ENCODE data around the gene TRABD2B.

The TRABD2B gene

DNA sequence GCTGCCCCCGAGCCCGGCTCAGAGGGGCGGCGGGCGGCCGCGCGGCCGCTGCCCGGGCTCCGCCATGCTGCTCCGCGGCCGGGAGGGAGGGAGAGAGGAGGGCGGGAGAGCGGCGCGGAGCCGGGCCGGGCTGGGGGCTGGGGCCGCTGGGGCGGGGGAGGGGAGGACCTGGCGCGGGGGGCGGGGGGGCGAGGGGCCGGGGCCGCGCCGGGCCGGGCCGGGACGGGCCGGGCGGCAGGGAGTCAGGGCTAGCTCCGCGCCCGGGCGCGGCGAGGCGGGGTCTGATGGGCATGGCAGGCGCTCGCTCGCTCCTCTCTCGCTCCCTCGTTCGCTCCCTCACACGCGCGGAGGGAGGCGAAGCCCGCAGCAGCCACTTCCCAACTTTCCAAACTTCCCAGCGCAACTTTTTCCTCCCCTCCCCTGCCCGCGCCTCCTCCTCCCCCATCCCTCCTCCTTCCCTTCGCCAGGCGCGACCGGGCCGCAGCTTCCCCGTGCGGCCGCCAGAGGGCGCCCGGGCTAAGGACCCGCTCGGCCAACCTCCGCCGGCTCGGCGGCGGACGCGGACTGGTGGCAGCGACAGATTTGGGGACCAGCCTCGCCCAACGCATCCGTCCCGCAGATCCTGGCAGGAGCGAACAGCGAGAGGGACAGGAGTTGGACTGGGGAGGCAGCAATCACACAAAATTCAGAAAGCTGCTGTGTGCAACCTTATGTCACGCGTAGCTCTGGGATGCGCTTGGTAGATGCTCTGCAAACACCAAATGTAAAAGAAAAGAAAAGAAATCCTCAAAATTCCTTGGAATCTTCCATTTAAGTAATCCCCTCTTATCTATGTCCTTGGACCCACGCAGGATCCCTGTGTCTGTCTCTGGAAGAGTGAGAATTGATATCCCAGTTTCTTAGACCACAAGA is at the start of gene TRABD2B:
TRABD2B (minus strand) TSS at position 97 of the 912 bp plus-strand sequence.
- Histone ChIP-seq H3K36me3 (ENCODE audit: control insufficient read depth in 2 of 2, insufficient read depth in 2 of 2, low read length in 2 of 2) (no peaks in the 10 kb centered on the region), H3K9ac (ENCODE audit: low read length in 2 of 2) (peak within 1 kb of the TSS; percentile 30 to 47), H3K27me3 (ENCODE audit: control insufficient read depth in 1 of 2, insufficient read depth in 2 of 2, low read length in 2 of 2) (peaks cover 32 to 36% of the 10 kb centered on the region in 2 donors), H3K27ac (ENCODE audit: low read length) (no peak within 1 kb of the TSS), H3K4me1 (ENCODE audit: control insufficient read depth, insufficient read depth, low read length) (peaks cover 23% of the 10 kb centered on the region), H3K9me3 (ENCODE audit: control insufficient read depth in 2 of 2, low read length in 2 of 2) (no peaks in the 10 kb centered on the region), H3K4me3 (ENCODE audit: low read length in 2 of 2) (peak within 1 kb of the TSS; percentile 41 to 69)

DNA sequence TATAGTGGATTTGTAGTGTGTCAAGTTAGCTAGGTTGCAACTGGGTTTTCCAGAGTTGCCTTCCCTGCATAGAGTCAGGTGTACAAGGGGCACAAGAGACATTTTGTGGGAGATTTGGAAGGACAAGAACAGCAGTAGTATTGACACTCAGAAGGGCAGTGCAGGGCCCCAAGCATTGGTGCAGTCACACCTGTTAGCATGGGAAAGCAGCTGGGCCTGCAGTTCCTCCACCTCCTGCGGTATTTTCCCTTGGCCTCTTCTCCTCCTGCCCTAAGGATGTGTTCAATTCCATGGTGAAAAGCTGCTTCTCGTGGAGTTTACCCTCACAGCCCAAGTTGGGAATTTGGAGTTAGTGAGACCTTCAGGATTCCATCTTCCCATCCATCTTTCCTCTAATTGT is 47.1 kb upstream of the TRABD2B start:
- no peaks in the 10 kb centered on the region for H3K9me3 ChIP-seq (ENCODE audit: control insufficient read depth in 2 of 2, low read length in 2 of 2)
- no peaks in the 10 kb centered on the region for H3K36me3 ChIP-seq (ENCODE audit: control insufficient read depth in 2 of 2, insufficient read depth in 2 of 2, low read length in 2 of 2)
- H3K27ac ChIP-seq (ENCODE audit: low read length), result no peak overlapping the region
- peaks cover 6% of the 10 kb centered on the region for H3K4me1 ChIP-seq (ENCODE audit: control insufficient read depth, insufficient read depth, low read length)
- H3K4me3 ChIP-seq (ENCODE audit: low read length in 2 of 2), result no peak overlapping the region
- peaks cover 0 to 4% of the 10 kb centered on the region in 2 donors for H3K27me3 ChIP-seq (ENCODE audit: control insufficient read depth in 1 of 2, insufficient read depth in 2 of 2, low read length in 2 of 2)
- no peak overlapping the region for H3K9ac ChIP-seq (ENCODE audit: low read length in 2 of 2)

- H3K9me3 ChIP-seq (ENCODE audit: control insufficient read depth in 2 of 2, low read length in 2 of 2), result no peaks in the 10 kb centered on the region
Measured at GRCh38 chr1:48043622-48044021, 46.4 kb upstream of the TRABD2B start.

GRCh38 chr1:48040154-48040553 is 43.0 kb upstream of the TRABD2B start:
- H3K27me3 ChIP-seq (ENCODE audit: control insufficient read depth in 1 of 2, insufficient read depth in 2 of 2, low read length in 2 of 2), result peaks cover 4 to 5% of the 10 kb centered on the region in 2 donors
- H3K36me3 ChIP-seq (ENCODE audit: control insufficient read depth in 2 of 2, insufficient read depth in 2 of 2, low read length in 2 of 2), result no peaks in the 10 kb centered on the region
- no peaks in the 10 kb centered on the region for H3K9me3 ChIP-seq (ENCODE audit: control insufficient read depth in 2 of 2, low read length in 2 of 2)
- no peak overlapping the region for H3K9ac ChIP-seq (ENCODE audit: low read length in 2 of 2)
- H3K27ac ChIP-seq (ENCODE audit: low read length), result no peak overlapping the region
- H3K4me3 ChIP-seq (ENCODE audit: low read length in 2 of 2), result no peak overlapping the region
- H3K4me1 ChIP-seq (ENCODE audit: control insufficient read depth, insufficient read depth, low read length), result peaks cover 8% of the 10 kb centered on the region

More at GRCh38 chr1:48043622-48044021, 46.4 kb upstream of the TRABD2B start:
- Histone ChIP-seq H3K27ac (ENCODE audit: low read length) (no peak overlapping the region), H3K9ac (ENCODE audit: low read length in 2 of 2) (no peak overlapping the region), H3K36me3 (ENCODE audit: control insufficient read depth in 2 of 2, insufficient read depth in 2 of 2, low read length in 2 of 2) (no peaks in the 10 kb centered on the region), H3K27me3 (ENCODE audit: control insufficient read depth in 1 of 2, insufficient read depth in 2 of 2, low read length in 2 of 2) (peaks cover 0 to 4% of the 10 kb centered on the region in 2 donors), H3K4me3 (ENCODE audit: low read length in 2 of 2) (no peak overlapping the region), H3K4me1 (ENCODE audit: control insufficient read depth, insufficient read depth, low read length) (peaks cover 6% of the 10 kb centered on the region)

DNA sequence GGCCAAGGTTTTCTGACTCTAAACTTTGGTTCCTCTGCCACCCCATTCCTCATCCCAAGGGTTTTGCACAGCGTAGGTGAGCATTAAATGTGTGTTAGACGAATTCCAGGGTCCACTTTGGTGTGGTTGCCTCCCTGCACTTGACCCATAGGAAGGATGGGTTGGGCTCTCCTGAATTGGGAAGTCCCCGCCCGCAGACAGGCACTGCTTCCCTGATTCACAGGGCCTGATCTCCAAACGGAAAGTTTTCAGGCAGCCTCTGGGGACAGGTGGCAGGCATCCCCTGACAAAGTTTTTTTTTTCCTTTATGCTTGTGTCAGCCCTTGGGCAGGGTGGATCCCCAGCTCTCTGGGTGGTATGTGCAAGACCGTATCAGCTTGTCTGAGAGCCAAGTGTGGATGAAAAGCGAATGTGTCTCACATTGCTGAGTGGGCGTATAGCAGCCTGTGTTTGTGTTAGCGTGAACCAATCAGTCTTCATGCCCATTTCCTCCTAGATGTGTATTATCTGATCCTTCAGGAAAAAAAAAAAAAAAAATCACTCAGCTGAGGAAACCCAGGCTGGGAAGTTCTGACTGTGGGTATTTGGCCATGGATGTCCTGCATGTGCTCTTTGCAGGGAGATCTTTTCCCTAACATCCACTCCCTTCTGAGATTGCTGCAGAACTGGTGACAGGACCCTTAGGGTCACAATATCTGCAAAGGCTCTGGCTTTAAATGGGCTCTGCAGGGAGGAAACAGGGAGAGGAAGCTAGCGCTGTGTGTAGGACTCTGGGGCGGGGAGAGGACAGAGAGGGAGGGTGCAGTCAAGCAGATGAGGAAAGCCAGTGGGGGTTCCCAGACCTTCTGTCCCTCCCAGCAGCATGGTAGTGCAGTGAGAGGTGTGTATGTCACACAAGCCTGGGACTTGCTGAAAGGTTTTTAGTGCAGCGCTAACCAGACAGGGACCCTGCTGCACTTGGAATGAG is 42.2 kb upstream of the TRABD2B start:
- Histone ChIP-seq H3K4me3 (ENCODE audit: low read length in 2 of 2) (no peak overlapping the region), H3K27ac (ENCODE audit: low read length) (no peak overlapping the region)

GRCh38 chr1:48038270-48038767 is 41.1 kb upstream of the TRABD2B start:
- Histone ChIP-seq H3K27ac (ENCODE audit: low read length) (no peak overlapping the region), H3K4me1 (ENCODE audit: control insufficient read depth, insufficient read depth, low read length) (peaks cover 8% of the 10 kb centered on the region), H3K36me3 (ENCODE audit: control insufficient read depth in 2 of 2, insufficient read depth in 2 of 2, low read length in 2 of 2) (no peaks in the 10 kb centered on the region), H3K9me3 (ENCODE audit: control insufficient read depth in 2 of 2, low read length in 2 of 2) (no peaks in the 10 kb centered on the region), H3K27me3 (ENCODE audit: control insufficient read depth in 1 of 2, insufficient read depth in 2 of 2, low read length in 2 of 2) (peaks cover 4 to 5% of the 10 kb centered on the region in 2 donors), H3K9ac (ENCODE audit: low read length in 2 of 2) (no peak overlapping the region), H3K4me3 (ENCODE audit: low read length in 2 of 2) (no peak overlapping the region)

More for the DNA sequence above, 42.2 kb upstream of the TRABD2B start:
- Histone ChIP-seq H3K9me3 (ENCODE audit: control insufficient read depth in 2 of 2, low read length in 2 of 2) (no peaks in the 10 kb centered on the region), H3K9ac (ENCODE audit: low read length in 2 of 2) (no peak overlapping the region), H3K36me3 (ENCODE audit: control insufficient read depth in 2 of 2, insufficient read depth in 2 of 2, low read length in 2 of 2) (no peaks in the 10 kb centered on the region), H3K27me3 (ENCODE audit: control insufficient read depth in 1 of 2, insufficient read depth in 2 of 2, low read length in 2 of 2) (peaks cover 4 to 5% of the 10 kb centered on the region in 2 donors), H3K4me1 (ENCODE audit: control insufficient read depth, insufficient read depth, low read length) (peaks cover 8% of the 10 kb centered on the region)

DNA sequence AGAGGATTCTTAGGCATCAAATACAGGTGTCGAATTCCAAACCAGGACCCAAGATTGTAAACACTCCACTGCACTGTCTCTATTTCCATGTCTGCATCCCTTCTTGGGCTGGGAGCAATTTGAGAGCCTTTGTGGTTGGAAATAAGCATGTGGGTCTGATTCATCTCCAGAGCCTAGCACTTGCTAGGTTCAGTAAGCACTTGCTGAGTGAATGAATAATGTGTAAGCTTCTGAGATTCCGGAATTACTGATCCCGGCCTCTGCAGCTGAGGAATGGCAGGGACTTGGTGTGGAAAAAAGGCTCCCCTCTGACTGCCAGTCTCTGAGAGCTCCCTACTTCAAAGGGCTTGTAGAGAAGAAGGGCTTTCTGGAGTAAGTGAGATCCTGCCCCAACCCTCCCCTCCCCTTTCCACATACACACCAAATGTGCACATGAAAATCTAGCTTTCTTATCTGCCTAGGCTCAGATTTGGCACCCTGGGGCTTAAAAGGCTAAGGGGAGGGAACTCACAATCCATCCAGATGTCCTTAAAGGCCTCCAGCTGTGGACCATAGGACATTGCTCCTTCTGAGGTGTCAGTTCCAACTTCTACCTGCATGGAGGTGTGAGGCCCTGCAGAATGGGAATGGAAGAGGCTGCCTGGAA is 39.6 kb upstream of the TRABD2B start:
- no peaks in the 10 kb centered on the region for H3K36me3 ChIP-seq (ENCODE audit: control insufficient read depth in 2 of 2, insufficient read depth in 2 of 2, low read length in 2 of 2)
- peaks cover 8% of the 10 kb centered on the region for H3K4me1 ChIP-seq (ENCODE audit: control insufficient read depth, insufficient read depth, low read length)
- no peaks in the 10 kb centered on the region for H3K9me3 ChIP-seq (ENCODE audit: control insufficient read depth in 2 of 2, low read length in 2 of 2)
- H3K4me3 ChIP-seq (ENCODE audit: low read length in 2 of 2), result no peak overlapping the region
- H3K27ac ChIP-seq (ENCODE audit: low read length), result no peak overlapping the region
- peaks cover 4 to 5% of the 10 kb centered on the region in 2 donors for H3K27me3 ChIP-seq (ENCODE audit: control insufficient read depth in 1 of 2, insufficient read depth in 2 of 2, low read length in 2 of 2)
- no peak overlapping the region for H3K9ac ChIP-seq (ENCODE audit: low read length in 2 of 2)

- Histone ChIP-seq H3K4me3 (ENCODE audit: low read length in 2 of 2) (no peak overlapping the region), H3K27ac (ENCODE audit: low read length) (no peak overlapping the region), H3K36me3 (ENCODE audit: control insufficient read depth in 2 of 2, insufficient read depth in 2 of 2, low read length in 2 of 2) (no peaks in the 10 kb centered on the region), H3K4me1 (ENCODE audit: control insufficient read depth, insufficient read depth, low read length) (peaks cover 8% of the 10 kb centered on the region), H3K9ac (ENCODE audit: low read length in 2 of 2) (no peak overlapping the region), H3K27me3 (ENCODE audit: control insufficient read depth in 1 of 2, insufficient read depth in 2 of 2, low read length in 2 of 2) (peaks cover 2 to 4% of the 10 kb centered on the region in 2 donors), H3K9me3 (ENCODE audit: control insufficient read depth in 2 of 2, low read length in 2 of 2) (no peaks in the 10 kb centered on the region)
Measured at GRCh38 chr1:48035371-48036141, 38.4 kb upstream of the TRABD2B start.

DNA sequence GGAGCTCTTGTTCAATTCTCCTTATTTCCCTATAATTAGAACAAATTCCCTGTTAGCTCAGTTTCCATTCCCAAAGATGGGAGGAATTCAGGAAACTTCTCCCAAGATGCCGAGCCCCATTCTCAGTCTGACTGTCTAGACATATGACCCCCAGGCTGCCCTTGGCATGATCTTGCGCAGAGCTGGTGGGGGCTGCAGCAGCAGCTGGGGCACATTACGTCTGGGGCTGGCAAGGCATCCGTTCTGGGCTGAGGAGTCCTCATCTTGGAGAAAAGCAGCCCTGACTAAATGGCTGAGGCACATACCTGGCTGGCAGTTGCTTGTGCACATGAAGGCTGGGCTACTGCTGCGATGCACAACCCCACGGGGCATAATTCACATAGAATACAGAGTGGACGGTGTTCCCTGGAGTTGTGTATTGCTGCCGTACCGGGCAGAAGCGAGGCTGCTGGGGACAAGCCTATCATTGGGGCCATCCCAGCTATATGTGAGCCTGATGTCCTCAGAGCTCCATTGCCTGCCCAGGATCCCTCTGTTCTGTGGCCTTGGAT is 36.4 kb upstream of the TRABD2B start:
- Histone ChIP-seq H3K27ac (ENCODE audit: low read length) (no peak overlapping the region), H3K9me3 (ENCODE audit: control insufficient read depth in 2 of 2, low read length in 2 of 2) (no peaks in the 10 kb centered on the region), H3K9ac (ENCODE audit: low read length in 2 of 2) (no peak overlapping the region), H3K36me3 (ENCODE audit: control insufficient read depth in 2 of 2, insufficient read depth in 2 of 2, low read length in 2 of 2) (no peaks in the 10 kb centered on the region), H3K4me3 (ENCODE audit: low read length in 2 of 2) (no peak overlapping the region), H3K4me1 (ENCODE audit: control insufficient read depth, insufficient read depth, low read length) (peaks cover 2% of the 10 kb centered on the region), H3K27me3 (ENCODE audit: control insufficient read depth in 1 of 2, insufficient read depth in 2 of 2, low read length in 2 of 2) (peaks cover 2 to 4% of the 10 kb centered on the region in 2 donors)
